Measurements from ENCODE around the gene ARSA.

GRCh38 chr22:50581031-50581949 lies 46.7 kb downstream of the ARSA start:
- TF ChIP-seq CTCF (IDR thresholded peaks at IDR 0.05) (no peak), POLR2AphosphoS5 (IDR thresholded peaks at IDR 0.05) (no peak)

Measured in prostate gland (tissue), 2 donors.